ENCODE measurements around the gene EIF2S2. TPM values are rescaled to one million over a fixed set of nuclear protein-coding genes. Genes with fewer than 3 reads are reported as not detected.

Gene EIF2S2
- total RNA-seq, 8 experiments from 2014 or later = 62.3 to 148 (median 102) TPM

- in situ Hi-C loops (cut with MboI; ENCODE audit: low pct_unique_long_range_greater_than_20kb in 2 of 9, low sequenced_read_pairs in 9 of 9, unreplicated experiment in 9 of 9) = loop anchor here in 1 of 9 experiments (10.0 kb wide), 1 partner anchor 204 kb away; no protein-coding TSS in a partner anchor
- no peak for ATAC-seq (replicated peaks in 6 of 8)
These were observed 33.5 kb downstream of the EIF2S2 start for GRCh38 chr20:34078540-34078939.

DNA sequence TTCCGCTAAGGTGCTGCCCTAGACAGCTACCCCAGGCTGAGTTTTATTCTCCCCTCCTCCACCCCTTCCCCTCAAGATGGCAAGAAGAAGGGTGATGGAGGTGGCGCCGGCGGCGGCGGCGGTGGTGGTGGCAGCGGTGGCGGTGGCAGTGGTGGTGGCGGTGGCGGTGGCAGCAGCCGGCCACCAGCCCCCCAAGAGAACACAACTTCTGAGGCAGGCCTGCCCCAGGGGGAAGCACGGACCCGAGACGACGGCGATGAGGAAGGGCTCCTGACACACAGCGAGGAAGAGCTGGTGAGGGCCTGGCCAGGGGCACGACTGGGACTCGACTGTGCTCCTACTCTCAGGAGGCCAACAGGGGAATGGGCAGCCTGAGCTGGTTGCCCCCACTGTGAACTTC lies 35.1 kb downstream of the EIF2S2 start:
- in situ Hi-C loops (cut with MboI; ENCODE audit: low pct_unique_long_range_greater_than_20kb in 2 of 9, low sequenced_read_pairs in 9 of 9, unreplicated experiment in 9 of 9) = loop anchor here in 1 of 9 experiments (10.0 kb wide), 1 partner anchor 202 kb away; no protein-coding TSS in a partner anchor
- 60% methylated on average over 2 of the region's 20 CpGs; no CpG with 5 or more reads in 9 of the 10 experiments for WGBS, 10 experiments
- no peak for ATAC-seq (replicated peaks in 6 of 8)
- Histone ChIP-seq H3K4me1 (replicated peaks in 1 of 2) (no peaks in the 10 kb centered on the region), H3K4me3 (no peak overlapping the region), H3K27ac (no peak overlapping the region)

More at GRCh38 chr20:34078540-34078939, 33.5 kb downstream of the EIF2S2 start:
- WGBS, 10 experiments = 83 to 100% (median 100%) methylated on average over 1 to 4 of the region's 5 CpGs; no CpG with 5 or more reads in 5 of the 10 experiments
- Histone ChIP-seq H3K27ac (no peak overlapping the region), H3K4me3 (no peak overlapping the region), H3K4me1 (replicated peaks in 1 of 2) (no peaks in the 10 kb centered on the region)

GRCh38 chr20:34075647-34076046 lies 36.4 kb downstream of the EIF2S2 start:
- ATAC-seq (replicated peaks in 6 of 8) = no peak
- H3K4me3 ChIP-seq = no peak overlapping the region
- H3K27ac ChIP-seq = no peak overlapping the region
- WGBS, 10 experiments = 90 to 100% (median 98%) methylated on average over 2 to 8 of the region's 16 CpGs; no CpG with 5 or more reads in 5 of the 10 experiments
- in situ Hi-C loops (cut with MboI; ENCODE audit: low pct_unique_long_range_greater_than_20kb in 2 of 9, low sequenced_read_pairs in 9 of 9, unreplicated experiment in 9 of 9) = loop anchor here in 1 of 9 experiments (10.0 kb wide), 1 partner anchor 201 kb away; no protein-coding TSS in a partner anchor
- H3K4me1 ChIP-seq (replicated peaks in 1 of 2) = no peaks in the 10 kb centered on the region

DNA sequence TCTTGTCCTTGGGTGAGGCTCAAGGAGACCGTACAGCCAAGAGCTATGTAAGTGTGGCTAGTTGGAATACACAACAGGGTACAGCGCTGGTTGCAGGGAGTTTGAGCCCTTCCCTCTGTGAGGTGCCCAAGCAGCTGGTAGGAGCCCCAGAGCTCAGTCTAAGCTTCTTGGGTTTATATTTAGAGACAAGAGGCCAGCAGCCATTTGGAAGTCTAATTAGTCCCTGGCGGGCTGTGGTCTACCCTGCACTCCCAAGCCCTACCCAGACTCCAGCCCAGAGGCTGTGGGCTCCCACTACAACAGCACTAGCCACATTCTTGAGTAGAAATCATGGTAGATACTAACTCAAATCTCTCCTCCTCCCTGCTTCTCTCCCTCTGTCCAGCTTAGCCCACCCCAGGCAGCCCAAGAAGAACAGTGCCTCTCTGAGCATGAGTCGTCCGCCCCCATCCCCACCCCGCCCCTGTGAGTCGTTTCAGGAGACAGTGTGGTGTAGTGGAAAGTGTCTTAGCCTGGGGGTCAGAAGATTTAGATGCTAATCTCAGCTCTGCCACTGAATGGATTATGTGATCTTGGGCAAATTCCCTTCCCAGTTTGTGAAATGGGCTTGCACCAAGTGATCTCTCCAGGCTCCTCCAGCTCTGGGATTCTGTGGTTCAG lies 37.8 kb downstream of the EIF2S2 start:
- peak in 3 of 8 experiments; percentile 41 to 66 (median 43) for ATAC-seq (replicated peaks in 6 of 8)
- Histone ChIP-seq H3K4me3 (no peak overlapping the region), H3K4me1 (replicated peaks in 1 of 2) (peaks cover 0 to 3% of the 10 kb centered on the region in 2 donors), H3K27ac (no peak overlapping the region)
- WGBS, 10 experiments = 80 to 100% (median 86%) methylated on average over 1 to 2 of the region's 7 CpGs; no CpG with 5 or more reads in 6 of the 10 experiments
- in situ Hi-C loops (cut with MboI; ENCODE audit: low pct_unique_long_range_greater_than_20kb in 2 of 9, low sequenced_read_pairs in 9 of 9, unreplicated experiment in 9 of 9) = loop anchor here in 4 of 9 experiments (10.0 to 25.0 kb wide), 2 partner anchors 199 to 212 kb away; no protein-coding TSS in a partner anchor

DNA sequence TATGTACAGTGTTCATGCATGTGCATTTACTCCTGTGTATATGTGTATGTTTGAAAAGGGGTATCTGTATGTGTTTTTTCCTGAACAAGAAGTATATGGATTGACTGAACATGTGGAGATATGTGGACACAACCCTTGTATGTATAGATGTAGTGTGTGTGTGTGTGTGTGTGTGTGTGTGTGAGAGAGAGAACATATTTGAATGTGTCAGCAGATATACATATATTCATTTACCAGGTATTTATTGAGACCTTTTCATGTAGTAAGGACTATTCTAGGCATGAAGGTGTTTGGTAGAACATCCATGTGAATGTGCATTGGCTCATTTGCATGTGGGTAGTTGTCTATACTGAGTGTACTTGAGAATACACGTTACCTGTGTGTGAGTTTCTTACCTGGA lies 39.3 kb downstream of the EIF2S2 start:
- 100% methylated on average over 1 of the region's 1 CpG; no CpG with 5 or more reads in 7 of the 10 experiments for WGBS, 10 experiments
- in situ Hi-C loops (cut with MboI; ENCODE audit: low pct_unique_long_range_greater_than_20kb in 2 of 9, low sequenced_read_pairs in 9 of 9, unreplicated experiment in 9 of 9) = loop anchor here in 4 of 9 experiments (10.0 to 25.0 kb wide), 2 partner anchors 198 to 210 kb away; no protein-coding TSS in a partner anchor

DNA sequence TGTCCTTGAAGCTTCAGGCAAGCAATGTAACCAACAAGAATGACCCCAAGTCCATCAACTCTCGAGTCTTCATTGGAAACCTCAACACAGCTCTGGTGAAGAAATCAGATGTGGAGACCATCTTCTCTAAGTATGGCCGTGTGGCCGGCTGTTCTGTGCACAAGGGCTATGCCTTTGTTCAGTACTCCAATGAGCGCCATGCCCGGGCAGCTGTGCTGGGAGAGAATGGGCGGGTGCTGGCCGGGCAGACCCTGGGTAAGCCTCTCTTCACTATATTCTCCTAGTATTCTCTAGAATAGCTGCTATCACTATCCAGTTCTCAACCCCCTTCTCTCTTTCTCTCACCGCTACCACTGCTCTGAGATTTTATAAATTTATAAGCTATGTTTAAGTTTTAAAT lies 40.0 kb downstream of the EIF2S2 start:
- 78 to 100% (median 90%) methylated on average over 1 to 6 of the region's 8 CpGs; no CpG with 5 or more reads in 2 of the 10 experiments for WGBS, 10 experiments
- Histone ChIP-seq H3K4me3 (no peak overlapping the region), H3K27ac (no peak overlapping the region), H3K4me1 (replicated peaks in 1 of 2) (peaks cover 0 to 3% of the 10 kb centered on the region in 2 donors)
- in situ Hi-C loops (cut with MboI; ENCODE audit: low pct_unique_long_range_greater_than_20kb in 2 of 9, low sequenced_read_pairs in 9 of 9, unreplicated experiment in 9 of 9) = loop anchor here in 4 of 9 experiments (10.0 to 25.0 kb wide), 2 partner anchors 197 to 210 kb away; no protein-coding TSS in a partner anchor
- no peak for ATAC-seq (replicated peaks in 6 of 8)

More for the DNA sequence above, 39.3 kb downstream of the EIF2S2 start:
- no peak for ATAC-seq (replicated peaks in 6 of 8)
- Histone ChIP-seq H3K27ac (no peak overlapping the region), H3K4me3 (no peak overlapping the region), H3K4me1 (replicated peaks in 1 of 2) (peaks cover 0 to 3% of the 10 kb centered on the region in 2 donors)

DNA sequence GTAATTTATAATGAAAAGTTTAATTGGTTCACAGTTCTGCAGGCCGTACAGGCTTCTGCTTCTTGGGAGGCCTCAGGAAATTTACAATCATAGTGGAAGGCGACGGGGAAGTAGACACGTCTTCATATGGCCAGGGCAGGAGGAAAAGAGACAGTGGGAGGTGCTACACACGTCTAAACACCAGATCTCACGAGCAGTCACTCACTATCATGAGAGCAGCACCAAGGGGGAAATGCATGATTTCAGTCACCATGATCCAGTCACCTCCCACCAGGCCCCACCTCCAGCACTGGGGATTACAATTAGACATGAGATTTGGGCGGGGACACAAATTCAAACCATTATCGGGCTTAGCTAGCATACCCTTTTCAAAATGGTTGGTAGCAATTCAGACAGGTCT lies 41.2 kb downstream of the EIF2S2 start:
- 25 to 100% (median 100%) methylated on average over 1 to 4 of the region's 8 CpGs; no CpG with 5 or more reads in 5 of the 10 experiments for WGBS, 10 experiments
- Histone ChIP-seq H3K27ac (no peak overlapping the region), H3K4me1 (replicated peaks in 1 of 2) (peaks cover 0 to 3% of the 10 kb centered on the region in 2 donors), H3K4me3 (no peak overlapping the region)
- in situ Hi-C loops (cut with MboI; ENCODE audit: low pct_unique_long_range_greater_than_20kb in 2 of 9, low sequenced_read_pairs in 9 of 9, unreplicated experiment in 9 of 9) = loop anchor here in 4 of 9 experiments (10.0 to 25.0 kb wide), 2 partner anchors 196 to 209 kb away; no protein-coding TSS in a partner anchor
- peak in 3 of 8 experiments; percentile 9 to 33 (median 9) for ATAC-seq (replicated peaks in 6 of 8)

DNA sequence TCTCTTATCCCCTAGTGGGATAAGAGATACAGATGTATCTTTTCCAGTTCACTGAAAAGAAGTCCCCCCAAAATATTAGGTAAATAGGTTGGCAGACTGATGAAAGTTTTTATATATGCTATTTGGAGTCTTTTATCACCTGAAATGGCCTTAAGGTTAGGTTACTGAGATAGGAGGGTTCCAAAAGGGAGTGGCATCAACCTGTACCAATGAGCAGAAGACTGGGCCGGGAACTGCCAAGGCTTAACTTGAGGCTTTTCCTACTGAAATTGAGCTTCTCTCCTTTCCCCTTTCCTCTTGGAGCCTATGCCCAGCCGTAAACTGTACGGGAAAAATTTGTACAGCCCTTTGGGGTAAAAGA lies 42.0 kb downstream of the EIF2S2 start:
- 63 to 93% (median 83%) methylated on average over 1 to 3 of the region's 3 CpGs; no CpG with 5 or more reads in 4 of the 10 experiments for WGBS, 10 experiments
- in situ Hi-C loops (cut with MboI; ENCODE audit: low pct_unique_long_range_greater_than_20kb in 2 of 9, low sequenced_read_pairs in 9 of 9, unreplicated experiment in 9 of 9) = loop anchor here in 4 of 9 experiments (10.0 to 25.0 kb wide), 2 partner anchors 195 to 208 kb away; no protein-coding TSS in a partner anchor
- Histone ChIP-seq H3K4me3 (no peak overlapping the region), H3K4me1 (replicated peaks in 1 of 2) (peaks cover 0 to 3% of the 10 kb centered on the region in 2 donors), H3K27ac (no peak overlapping the region)
- no peak for ATAC-seq (replicated peaks in 6 of 8)

DNA sequence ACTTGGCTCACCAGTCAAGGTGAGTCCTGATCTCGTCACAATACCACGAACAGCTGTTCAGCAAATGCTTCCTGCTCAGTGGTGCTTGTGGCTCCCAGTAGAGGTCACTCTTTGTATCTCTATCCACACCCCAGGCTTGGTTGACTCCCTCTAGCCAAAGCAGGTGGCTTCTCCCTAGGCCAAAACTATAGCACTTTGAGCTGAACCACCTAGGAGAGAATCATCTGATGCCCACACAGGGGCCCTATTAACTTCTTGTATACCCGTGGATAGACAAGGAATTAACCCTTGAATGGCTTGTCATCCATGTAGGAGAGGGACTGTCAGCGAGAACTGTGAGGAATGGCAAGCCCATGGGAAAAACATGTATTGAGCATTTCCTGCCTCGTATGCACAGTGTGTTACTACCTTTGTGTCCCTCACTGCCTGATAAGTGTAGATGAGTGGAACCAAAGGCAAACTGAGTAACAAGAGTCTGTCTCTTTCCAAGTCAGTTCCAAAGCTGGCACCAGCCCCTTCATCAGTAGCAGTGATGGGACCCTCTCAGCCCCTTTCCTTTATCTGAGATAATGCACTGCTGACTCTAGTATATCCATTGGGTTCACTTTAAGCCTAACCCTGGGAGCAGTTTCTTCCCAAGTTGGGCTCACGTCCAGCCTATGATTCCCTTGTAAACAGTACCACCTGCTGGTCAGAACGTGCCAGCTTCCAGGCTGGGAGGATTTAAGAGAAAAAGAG lies 42.5 kb downstream of the EIF2S2 start:
- H3K4me3 ChIP-seq = no peak overlapping the region
- WGBS, 10 experiments = 17 to 88% (median 63%) methylated on average over 1 to 6 of the region's 7 CpGs; no CpG with 5 or more reads in 2 of the 10 experiments
- in situ Hi-C loops (cut with MboI; ENCODE audit: low pct_unique_long_range_greater_than_20kb in 2 of 9, low sequenced_read_pairs in 9 of 9, unreplicated experiment in 9 of 9) = loop anchor here in 4 of 9 experiments (10.0 to 25.0 kb wide), 2 partner anchors 195 to 207 kb away; no protein-coding TSS in a partner anchor
- peaks cover 0 to 3% of the 10 kb centered on the region in 2 donors for H3K4me1 ChIP-seq (replicated peaks in 1 of 2)
- no peak overlapping the region for H3K27ac ChIP-seq
- peak; percentile 68 to 93 (median 88) for ATAC-seq (replicated peaks in 6 of 8)

DNA sequence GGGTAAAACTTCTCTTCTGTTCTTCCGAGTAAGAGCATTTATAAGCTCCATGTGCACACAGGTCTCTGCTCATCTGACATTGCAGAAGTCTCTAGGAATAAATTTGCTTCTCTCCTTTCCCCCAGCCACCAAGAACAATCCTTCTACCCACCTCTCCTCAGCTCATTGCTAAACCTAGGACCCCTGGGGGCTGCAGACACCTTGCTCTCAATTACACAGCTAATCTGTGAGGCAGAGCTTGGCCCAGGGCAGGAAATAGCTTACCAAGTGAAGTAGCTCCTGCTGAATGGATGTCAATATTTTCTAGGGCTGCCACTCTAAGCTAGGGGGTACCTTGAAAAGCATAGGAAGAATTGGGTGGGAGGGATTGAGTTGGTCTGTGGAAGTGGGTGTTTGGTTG lies 44.0 kb downstream of the EIF2S2 start:
- H3K27ac ChIP-seq = no peak overlapping the region
- H3K4me1 ChIP-seq (replicated peaks in 1 of 2) = peaks cover 0 to 3% of the 10 kb centered on the region in 2 donors
- H3K4me3 ChIP-seq = no peak overlapping the region
- no peak for ATAC-seq (replicated peaks in 6 of 8)
- in situ Hi-C loops (cut with MboI; ENCODE audit: low pct_unique_long_range_greater_than_20kb in 2 of 9, low sequenced_read_pairs in 9 of 9, unreplicated experiment in 9 of 9) = loop anchor here in 3 of 9 experiments (25.0 kb wide), 1 partner anchor 206 kb away; no protein-coding TSS in a partner anchor
- WGBS, 10 experiments = 40 to 100% (median 100%) methylated on average over 1 of the region's 1 CpG; no CpG with 5 or more reads in 3 of the 10 experiments

- H3K4me1 ChIP-seq (replicated peaks in 1 of 2) = peaks cover 0 to 7% of the 10 kb centered on the region in 2 donors
- no peak overlapping the region for H3K27ac ChIP-seq
- in situ Hi-C loops (cut with MboI; ENCODE audit: low pct_unique_long_range_greater_than_20kb in 2 of 9, low sequenced_read_pairs in 9 of 9, unreplicated experiment in 9 of 9) = loop anchor here in 3 of 9 experiments (25.0 kb wide), 1 partner anchor 204 kb away; no protein-coding TSS in a partner anchor
- whole genome bisulfite sequencing, 10 experiments = 50 to 100% (median 95%) methylated on average over 1 to 3 of the region's 3 CpGs; no CpG with 5 or more reads in 3 of the 10 experiments
- ATAC-seq (replicated peaks in 6 of 8) = no peak
- no peak overlapping the region for H3K4me3 ChIP-seq
These were observed 45.5 kb downstream of the EIF2S2 start for GRCh38 chr20:34066476-34067090.

DNA sequence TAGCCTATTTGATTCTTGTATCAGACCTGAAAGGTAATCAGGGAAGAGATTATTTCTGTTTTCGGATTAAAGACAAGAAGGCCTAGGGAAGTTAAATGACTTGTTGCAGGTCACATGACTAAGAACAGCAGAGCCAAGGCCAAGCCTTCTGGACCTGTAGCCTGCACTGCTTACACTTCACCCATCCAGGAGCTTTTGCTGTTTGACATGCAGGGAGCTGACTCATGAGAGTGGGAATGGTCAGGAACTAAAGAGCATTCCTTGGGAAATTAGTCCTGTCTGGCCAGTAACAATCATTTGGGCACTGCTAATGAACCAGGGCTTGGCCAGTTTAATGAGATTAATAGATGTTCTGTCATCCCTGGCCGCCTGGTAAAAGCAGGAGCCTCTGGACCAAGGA lies 46.8 kb downstream of the EIF2S2 start:
- WGBS, 10 experiments = 83 to 100% (median 96%) methylated on average over 1 to 2 of the region's 2 CpGs; no CpG with 5 or more reads in 4 of the 10 experiments
- in situ Hi-C loops (cut with MboI; ENCODE audit: low pct_unique_long_range_greater_than_20kb in 2 of 9, low sequenced_read_pairs in 9 of 9, unreplicated experiment in 9 of 9) = loop anchor here in 3 of 9 experiments (25.0 kb wide), 1 partner anchor 203 kb away; no protein-coding TSS in a partner anchor
- H3K4me3 ChIP-seq = no peak overlapping the region
- ATAC-seq (replicated peaks in 6 of 8) = peak in 2 of 8 experiments; percentile 26 to 42
- H3K27ac ChIP-seq = no peak overlapping the region
- peaks cover 0 to 7% of the 10 kb centered on the region in 2 donors for H3K4me1 ChIP-seq (replicated peaks in 1 of 2)
